H9 (cell line): ENCODE data around the gene PLIN3. TPM values are rescaled to one million over a fixed set of nuclear protein-coding genes. Genes with fewer than 3 reads are reported as not detected.

Experiments used
- DNase-seq: peaks from one replicate; pipeline ENCODE4 v3.0.0-alpha.2; 2017
- H2AFZ ChIP-seq: one replicate; pipeline ENCODE4 v1.6.1; 2013; ENCODE audit warnings: mild to moderate bottlenecking, low read length, control low read depth, moderate library complexity
- H2AK5ac ChIP-seq: 2 replicates; pipeline ENCODE4 v1.6.1; 2013; ENCODE audit warnings: low read length, control low read depth, mixed read lengths; ENCODE audit not compliant: insufficient read length
- H2BK120ac ChIP-seq: one replicate; pipeline ENCODE4 v1.6.1; 2013; ENCODE audit warnings: low read depth, mild to moderate bottlenecking, low read length, control low read depth, inconsistent platforms; ENCODE audit not compliant: poor library complexity, severe bottlenecking
- H2BK12ac ChIP-seq: 2 replicates; pipeline ENCODE4 v1.6.1; 2013; ENCODE audit warnings: low read length, control low read depth, mixed read lengths, low read depth; ENCODE audit not compliant: insufficient read length
- H2BK15ac ChIP-seq: 2 replicates; pipeline ENCODE4 v1.6.1; 2013; ENCODE audit warnings: low read depth, low read length, control low read depth
- H2BK20ac ChIP-seq: one replicate; pipeline ENCODE4 v1.6.1; 2013; ENCODE audit warnings: low read depth, mild to moderate bottlenecking, low read length, control low read depth, inconsistent platforms; ENCODE audit not compliant: poor library complexity, severe bottlenecking
- H2BK5ac ChIP-seq: 2 replicates; pipeline ENCODE4 v1.6.1; 2013; ENCODE audit warnings: low read length, control low read depth, mixed read lengths; ENCODE audit not compliant: insufficient read length
- H3K14ac ChIP-seq: 2 replicates; pipeline ENCODE4 v1.6.1; 2013; ENCODE audit warnings: low read length, control low read depth; ENCODE audit not compliant: insufficient read depth
- H3K18ac ChIP-seq: 2 replicates; pipeline ENCODE4 v1.6.1; 2013; ENCODE audit warnings: low read depth, mild to moderate bottlenecking, mixed read lengths, low read length, control low read depth; ENCODE audit not compliant: insufficient read length
- H3K23ac ChIP-seq: 2 replicates; pipeline ENCODE4 v1.6.1; 2013; ENCODE audit warnings: low read length, control low read depth, mixed read lengths, low read depth; ENCODE audit not compliant: insufficient read length
- H3K23me2 ChIP-seq: 2 replicates; pipeline ENCODE4 v1.6.1; 2013; ENCODE audit warnings: low read depth, mild to moderate bottlenecking, mixed read lengths, low read length, control low read depth; ENCODE audit not compliant: insufficient read length, poor library complexity, severe bottlenecking
- H3K27ac ChIP-seq: 2 replicates; pipeline ENCODE4 v1.5.1; 2013; ENCODE audit warnings: low read length, control low read depth, mixed read lengths, low read depth; ENCODE audit not compliant: insufficient read length
- H3K27me3 ChIP-seq: 2 replicates; pipeline ENCODE4 v1.6.1; 2013; ENCODE audit warnings: low read length, control low read depth, inconsistent platforms; ENCODE audit not compliant: insufficient read depth
- H3K4ac ChIP-seq: 2 replicates; pipeline ENCODE4 v1.6.1; 2013; ENCODE audit warnings: low read depth, mild to moderate bottlenecking, control low read depth, inconsistent platforms, low read length, moderate library complexity
- H3K4me1 ChIP-seq: 2 replicates; pipeline ENCODE4 v1.6.1; 2013; ENCODE audit warnings: low read length, control low read depth, inconsistent platforms; ENCODE audit not compliant: insufficient read depth
- H3K4me2 ChIP-seq: 2 replicates; pipeline ENCODE4 v1.6.1; 2013; ENCODE audit warnings: low read length, control low read depth, mixed read lengths; ENCODE audit not compliant: insufficient read length, insufficient read depth
- H3K56ac ChIP-seq: 2 replicates; pipeline ENCODE4 v1.6.1; 2013; ENCODE audit warnings: low read depth, mild to moderate bottlenecking, mixed read lengths, low read length, control low read depth; ENCODE audit not compliant: insufficient read length
- H3K79me1 ChIP-seq: 2 replicates; pipeline ENCODE4 v1.6.1; 2013; ENCODE audit warnings: low read depth, mild to moderate bottlenecking, moderate library complexity, low read length, control low read depth, inconsistent platforms; ENCODE audit not compliant: insufficient read depth, poor library complexity, severe bottlenecking
- H3K79me2 ChIP-seq: 2 replicates; pipeline ENCODE4 v1.6.1; 2013; ENCODE audit warnings: low read length, control low read depth, inconsistent platforms; ENCODE audit not compliant: insufficient read depth
- H3K9ac ChIP-seq: 2 replicates; pipeline ENCODE4 v1.6.1; 2013; ENCODE audit warnings: low read length, control low read depth, mixed read lengths; ENCODE audit not compliant: insufficient read length; ENCODE audit errors: extremely low read depth
- H3K9me3 ChIP-seq: one replicate; pipeline ENCODE4 v1.6.1; 2013; ENCODE audit warnings: low read depth, low read length, inconsistent platforms; ENCODE audit not compliant: control insufficient read depth
- H3T11ph ChIP-seq: one replicate; pipeline ENCODE4 v1.6.1; 2013; ENCODE audit warnings: mild to moderate bottlenecking, low read length, control low read depth, inconsistent platforms
- H4K20me1 ChIP-seq: one replicate; pipeline ENCODE4 v1.6.1; 2013; ENCODE audit not compliant: control insufficient read depth, insufficient read length, insufficient read depth
- H4K5ac ChIP-seq: 2 replicates; pipeline ENCODE4 v1.6.1; 2013; ENCODE audit warnings: low read depth, mild to moderate bottlenecking, mixed read lengths, low read length, control low read depth; ENCODE audit not compliant: insufficient read length
- H4K8ac ChIP-seq: replicated peaks from 2 replicates; pipeline ENCODE4 v1.6.1; 2013; ENCODE audit warnings: low read length, control low read depth, mixed read lengths, low read depth; ENCODE audit not compliant: insufficient read length
- H4K91ac ChIP-seq: 2 replicates; pipeline ENCODE4 v1.6.1; 2013; ENCODE audit warnings: low read depth, mild to moderate bottlenecking, moderate library complexity, mixed read lengths, low read length, control low read depth; ENCODE audit not compliant: insufficient read length
- H3K27ac Mint-ChIP-seq, 3 experiments: 2 replicates in 2 of 3; 3 replicates in 1 of 3; pipeline ENCODE4 v1.8.0; 2020 to 2021; ENCODE audit warnings: mixed read lengths in 3 of 3, mild to moderate bottlenecking in 1 of 3, moderate library complexity in 1 of 3
- H3K27me3 Mint-ChIP-seq: 2 replicates; pipeline ENCODE4 v1.8.0; 2021; ENCODE audit warnings: low read depth, mild to moderate bottlenecking, moderate library complexity, mixed read lengths
- H3K36me3 Mint-ChIP-seq, 3 experiments: 2 replicates in 2 of 3; 3 replicates in 1 of 3; pipeline ENCODE4 v1.8.0; 2020 to 2021; ENCODE audit warnings: low read depth in 3 of 3, mixed read lengths in 3 of 3; ENCODE audit not compliant: insufficient read depth in 1 of 3
- H3K4me1 Mint-ChIP-seq, 2 experiments: 2 replicates each; pipeline ENCODE4 v1.8.0; 2020; ENCODE audit warnings: mixed read lengths in 2 of 2
- H3K4me3 Mint-ChIP-seq, 2 experiments: 2 replicates in 1 of 2; 3 replicates in 1 of 2; pipeline ENCODE4 v1.8.0; 2020 to 2021; ENCODE audit warnings: mild to moderate bottlenecking in 2 of 2, mixed read lengths in 2 of 2, moderate library complexity in 1 of 2
- H3K9me3 Mint-ChIP-seq, 2 experiments: 2 replicates in 1 of 2; 3 replicates in 1 of 2; pipeline ENCODE4 v1.8.0; 2020; ENCODE audit warnings: mild to moderate bottlenecking in 2 of 2, mixed read lengths in 2 of 2, moderate library complexity in 1 of 2
- CTCF ChIP-seq: fragments of 200-600 bp; sonication (generic); conservative IDR thresholded peaks from 3 replicates; pipeline ENCODE4 v1.8.0; 2021; ENCODE audit warnings: antibody characterized with exemption, mild to moderate bottlenecking
- WGBS: extraction: QIAGEN DNeasy Blood & Tissue Kit; methylation state at CpG from one replicate; pipeline ENCODE4 v1.1.7; 2013; ENCODE audit warnings: missing lambda C conversion rate, low lambda C conversion rate, mixed read lengths; ENCODE audit not compliant: insufficient read length; ENCODE audit errors: extremely low coverage; 5-methylcytosine and 5-hydroxymethylcytosine counted together
- total RNA-seq: library from RNA; stranded (reverse); gene quantifications from 2 replicates; pipeline ENCODE4 v1.2.1, GENCODE V29; 2021

PLIN3 gene
- total RNA-seq, 1 experiment from 2014 or later = 61.8 TPM

GRCh38 chr19:4800591-4801081 is 66.8 kb downstream of the PLIN3 start:
- H3K79me1 ChIP-seq = no peaks in the 10 kb centered on the region
- no peak overlapping the region for H2AK5ac ChIP-seq
- H3T11ph ChIP-seq = no peak overlapping the region
- Mint-ChIP-seq H3K27ac (no peak overlapping the region), H3K36me3 (peaks cover 9 to 21% (median 13%) of the 10 kb centered on the region in 3 experiments; a peak in 6 of 7 replicates), H3K9me3 (no peaks in the 10 kb centered on the region), H3K4me1 (no peaks in the 10 kb centered on the region), H3K27me3 (no peaks in the 10 kb centered on the region), H3K4me3 (no peak overlapping the region)
- no peak overlapping the region for H4K91ac ChIP-seq
- H3K4me1 ChIP-seq = no peaks in the 10 kb centered on the region
- no peaks in the 10 kb centered on the region for H3K27me3 ChIP-seq
- H3K18ac ChIP-seq = no peak overlapping the region
- no peak overlapping the region for H3K4me2 ChIP-seq
- no peak overlapping the region for H2BK120ac ChIP-seq
- no peak overlapping the region for H3K4ac ChIP-seq
- WGBS = no CpG with 5 or more reads among the region's 23 CpGs
- DNase-seq = no peak
- no peak overlapping the region for H4K5ac ChIP-seq
- no peak overlapping the region for H3K27ac ChIP-seq
- no peak overlapping the region for H4K8ac ChIP-seq
- no peak overlapping the region for H3K23ac ChIP-seq
- no peaks in the 10 kb centered on the region for H3K9me3 ChIP-seq
- H3K23me2 ChIP-seq = no peaks in the 10 kb centered on the region
- H3K14ac ChIP-seq = no peak overlapping the region
- no peak overlapping the region for H2BK15ac ChIP-seq
- no peak overlapping the region for H2BK5ac ChIP-seq
- no peak overlapping the region for H2BK20ac ChIP-seq
- TF ChIP-seq CTCF = no peak
- H3K79me2 ChIP-seq = no peaks in the 10 kb centered on the region
- no peak overlapping the region for H2AFZ ChIP-seq
- no peak overlapping the region for H2BK12ac ChIP-seq
- H3K9ac ChIP-seq = no peak overlapping the region
- H3K56ac ChIP-seq = no peak overlapping the region
- H4K20me1 ChIP-seq = no peaks in the 10 kb centered on the region
